Fibroblast of pulmonary artery (primary cell): ENCODE results near the gene GRM8.

Experiments
- DNase-seq: peaks from one replicate; pipeline ENCODE4 v3.0.0-alpha.2; 2010; ENCODE audit warnings: low read depth
- H3K4me3 ChIP-seq: replicated peaks from 2 replicates; pipeline ENCODE4 v1.5.1; 2011; ENCODE audit warnings: low read depth, mild to moderate bottlenecking, control low read depth, low read length, moderate library complexity
- TF ChIP-seq, protein P1 (sequence below): IDR thresholded peaks from 2 replicates; pipeline ENCODE4 v1.5.1; 2011; ENCODE audit warnings: mild to moderate bottlenecking, control low read depth, low read length, inconsistent platforms; ENCODE audit errors: missing control alignments

Gene GRM8

DNA sequence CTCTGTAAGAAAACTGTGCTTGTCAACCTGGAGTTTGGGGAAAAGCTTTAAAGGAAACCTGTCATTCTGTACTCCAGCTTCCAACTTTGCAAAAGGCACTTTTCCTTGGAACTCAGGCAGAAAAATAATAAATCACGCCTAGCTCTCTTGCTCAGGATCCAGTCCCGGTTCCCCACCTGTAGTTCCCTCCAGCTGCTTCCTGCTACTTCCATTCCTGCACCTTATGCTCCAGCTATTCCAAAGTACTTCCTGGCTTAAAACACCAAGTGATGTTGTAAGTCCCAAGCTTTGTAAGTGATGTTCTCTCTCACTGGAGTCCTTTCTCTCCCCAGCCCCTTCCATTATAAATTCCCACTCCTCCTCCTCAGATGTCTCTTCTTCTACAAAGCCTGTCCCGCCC is 98.6 kb downstream of the GRM8 start:
- no peak overlapping the region for H3K4me3 ChIP-seq
- TF ChIP-seq, protein P1, sequence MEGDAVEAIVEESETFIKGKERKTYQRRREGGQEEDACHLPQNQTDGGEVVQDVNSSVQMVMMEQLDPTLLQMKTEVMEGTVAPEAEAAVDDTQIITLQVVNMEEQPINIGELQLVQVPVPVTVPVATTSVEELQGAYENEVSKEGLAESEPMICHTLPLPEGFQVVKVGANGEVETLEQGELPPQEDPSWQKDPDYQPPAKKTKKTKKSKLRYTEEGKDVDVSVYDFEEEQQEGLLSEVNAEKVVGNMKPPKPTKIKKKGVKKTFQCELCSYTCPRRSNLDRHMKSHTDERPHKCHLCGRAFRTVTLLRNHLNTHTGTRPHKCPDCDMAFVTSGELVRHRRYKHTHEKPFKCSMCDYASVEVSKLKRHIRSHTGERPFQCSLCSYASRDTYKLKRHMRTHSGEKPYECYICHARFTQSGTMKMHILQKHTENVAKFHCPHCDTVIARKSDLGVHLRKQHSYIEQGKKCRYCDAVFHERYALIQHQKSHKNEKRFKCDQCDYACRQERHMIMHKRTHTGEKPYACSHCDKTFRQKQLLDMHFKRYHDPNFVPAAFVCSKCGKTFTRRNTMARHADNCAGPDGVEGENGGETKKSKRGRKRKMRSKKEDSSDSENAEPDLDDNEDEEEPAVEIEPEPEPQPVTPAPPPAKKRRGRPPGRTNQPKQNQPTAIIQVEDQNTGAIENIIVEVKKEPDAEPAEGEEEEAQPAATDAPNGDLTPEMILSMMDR: no peak
- DNase-seq: no peak

DNA sequence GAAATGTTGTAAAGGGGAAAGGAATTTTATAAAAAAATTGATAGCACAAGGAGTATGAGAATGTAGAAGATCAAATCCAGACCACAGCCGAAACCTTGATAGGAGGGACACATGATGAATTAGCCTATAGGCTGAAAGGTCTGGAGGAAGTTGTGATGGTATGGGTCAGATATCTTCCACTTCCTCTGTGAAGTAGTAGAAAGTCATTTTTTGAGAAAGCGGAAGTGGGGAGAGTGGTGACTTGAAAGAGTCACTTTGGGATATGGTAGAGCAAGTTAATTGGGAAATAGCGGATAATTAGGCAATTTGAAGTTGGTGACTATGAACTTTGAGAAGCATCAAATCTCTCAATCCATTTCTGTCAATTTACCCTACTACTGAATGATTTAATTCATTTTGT is 99.4 kb downstream of the GRM8 start:
- TF ChIP-seq, protein P1: no peak
- no peak for DNase-seq
- H3K4me3 ChIP-seq: no peak overlapping the region

DNA sequence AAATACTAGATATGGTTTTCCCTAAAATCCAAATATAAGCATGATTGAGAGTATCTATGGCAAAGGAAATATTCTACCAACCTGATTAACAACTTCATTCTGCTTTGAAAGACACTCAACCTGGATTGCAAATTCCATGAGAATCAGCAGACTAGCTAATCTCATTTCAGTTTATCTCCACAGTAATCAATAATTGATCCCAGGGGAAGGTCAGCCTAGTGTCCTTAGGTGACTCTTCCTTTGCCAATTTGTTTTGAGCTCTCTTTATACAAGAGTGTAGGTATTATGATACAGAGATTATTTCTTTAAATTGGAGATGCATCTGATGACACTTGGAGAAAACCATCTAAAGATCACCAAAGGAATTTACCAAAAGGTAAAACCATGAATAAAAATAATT is 100.3 kb downstream of the GRM8 start:
- TF ChIP-seq, protein P1: no peak
- no peak for DNase-seq
- H3K4me3 ChIP-seq: no peak overlapping the region

DNA sequence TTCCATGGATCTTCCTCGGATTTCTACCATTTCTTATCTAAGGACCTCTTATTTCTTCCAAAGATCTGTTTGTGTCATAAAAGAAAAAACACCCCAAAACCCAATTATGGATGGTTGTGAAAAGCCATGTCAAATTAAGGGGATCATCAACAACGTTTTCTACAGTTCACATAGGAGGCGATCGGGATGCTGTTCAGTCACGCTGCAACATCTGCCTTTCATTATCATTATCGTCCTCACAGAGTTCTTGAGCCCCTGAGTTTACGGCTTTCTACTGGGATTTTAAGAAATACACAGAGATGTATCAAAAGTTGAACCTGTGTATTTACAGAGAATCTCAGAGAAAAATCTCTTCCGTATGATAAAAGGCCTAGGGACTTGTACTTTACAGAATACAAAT is 101.4 kb downstream of the GRM8 start:
- no peak for DNase-seq
- TF ChIP-seq, protein P1: no peak
- no peak overlapping the region for H3K4me3 ChIP-seq

DNA sequence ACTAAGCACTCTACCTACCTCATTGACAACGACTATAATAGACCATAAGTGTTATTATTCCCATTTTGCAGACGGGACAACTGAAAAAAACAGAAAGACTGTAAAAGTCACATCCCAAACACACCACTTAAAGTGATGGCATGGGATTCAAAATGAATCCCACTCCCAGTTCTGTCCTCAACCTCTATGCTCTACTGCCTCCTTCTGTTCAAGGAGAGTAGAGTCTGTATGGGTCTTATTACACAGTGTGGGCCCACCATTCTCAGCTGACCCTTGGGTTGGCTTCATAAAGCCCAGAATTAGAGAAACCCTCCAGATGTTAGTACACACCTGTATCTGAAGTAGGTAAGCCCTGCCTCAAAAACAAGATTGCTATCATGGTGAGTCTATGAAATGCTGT is 102.2 kb downstream of the GRM8 start:
- TF ChIP-seq, protein P1: no peak
- H3K4me3 ChIP-seq: no peak overlapping the region
- DNase-seq: no peak

DNA sequence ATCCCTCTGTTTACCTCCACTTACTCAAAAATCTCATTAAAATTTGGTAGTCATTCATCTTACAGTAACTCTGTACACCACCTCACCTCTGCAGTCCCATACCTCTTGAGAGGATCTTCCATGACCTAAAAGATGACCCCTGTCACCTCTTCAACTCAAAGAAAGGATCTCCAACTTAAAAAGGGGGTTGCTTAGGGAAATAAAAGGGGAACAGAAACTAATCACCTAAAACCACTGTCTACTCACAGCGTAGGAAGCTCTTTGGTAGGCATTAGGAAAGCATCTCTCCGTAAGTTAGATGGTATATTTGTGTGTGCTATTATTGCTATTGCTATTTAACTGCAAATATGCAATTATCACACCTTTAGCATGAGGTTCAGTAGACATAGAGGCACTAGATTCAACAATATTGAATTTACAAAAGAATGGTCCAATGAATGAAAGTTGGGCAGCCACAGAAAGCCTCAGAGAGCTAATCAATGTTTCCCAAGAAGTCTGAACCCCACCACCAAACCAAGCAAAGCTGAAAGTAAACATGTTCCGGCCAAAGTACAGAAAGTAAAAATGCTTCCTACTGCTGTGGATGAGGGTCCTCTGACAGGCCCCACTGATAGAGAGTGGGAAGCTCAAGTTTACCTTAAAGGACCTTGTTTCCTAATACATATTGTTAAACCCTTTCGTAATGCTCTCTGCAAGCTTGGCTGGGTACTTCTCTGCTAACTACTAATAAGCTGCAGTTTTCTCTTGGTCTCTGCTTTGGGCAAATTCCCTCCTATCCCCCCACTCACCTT is 105.8 kb downstream of the GRM8 start:
- no peak for DNase-seq
- TF ChIP-seq, protein P1: no peak
- no peak overlapping the region for H3K4me3 ChIP-seq

DNA sequence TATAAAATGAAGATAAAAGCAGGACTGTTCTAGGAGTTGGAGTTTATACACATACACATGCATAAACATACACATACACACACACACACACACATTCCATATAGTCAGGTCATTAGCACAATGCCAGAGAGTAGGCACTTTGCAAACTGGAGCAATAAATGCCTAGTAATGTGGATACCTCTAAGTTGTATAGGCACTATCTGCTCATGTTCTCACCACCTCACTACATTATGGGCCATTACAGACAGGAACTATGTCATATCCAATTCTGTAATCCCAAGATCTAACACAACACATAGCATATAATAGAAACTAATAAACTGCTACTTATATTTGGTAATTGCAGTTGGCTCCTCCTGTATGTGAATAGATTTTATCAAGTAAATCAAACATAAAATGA is 115.6 kb downstream of the GRM8 start:
- no peak for DNase-seq
- no peak overlapping the region for H3K4me3 ChIP-seq
- TF ChIP-seq, protein P1: no peak
